Measurements from ENCODE around the gene BCDIN3D. TPM values are rescaled to one million over a fixed set of nuclear protein-coding genes. Genes with fewer than 3 reads are reported as not detected.

The BCDIN3D gene
- total and polyA plus RNA-seq, 9 of the 15 experiments (the other 6 are each of a cell fraction or from before 2014, with no cell fraction given), result 3.7 to 6.9 (median 5.6) TPM

GRCh38 chr12:49888461-49889151 is 45.7 kb upstream of the BCDIN3D start:
- Histone ChIP-seq H3K4me1 (replicated peaks in 1 of 2; ENCODE audit: control insufficient read depth in 2 of 2, insufficient read depth in 2 of 2, low read length in 2 of 2) (peaks cover 11 to 34% of the 10 kb centered on the region in 2 experiments; a peak in 4 of 5 replicates), H3K9me1 (ENCODE audit: control insufficient read depth, insufficient read depth, low read length) (no peaks in the 10 kb centered on the region), H4K20me1 (replicated peaks; ENCODE audit: control insufficient read depth, insufficient read depth, low read length) (peaks cover 21% of the 10 kb centered on the region), H3K27ac (ENCODE audit: extremely low read depth, low read depth, low read length) (no peak overlapping the region), H3K4me2 (ENCODE audit: insufficient read depth, low read length) (no peak overlapping the region), H3K79me2 (ENCODE audit: control insufficient read depth, insufficient read depth, low read length) (no peaks in the 10 kb centered on the region), H3K9ac (ENCODE audit: insufficient read depth in 1 of 2, low read depth in 2 of 2, low read length in 2 of 2) (no peak overlapping the region), H2AFZ (ENCODE audit: low read depth, low read length) (no peak overlapping the region), H3K27me3 (ENCODE audit: control insufficient read depth in 2 of 2, insufficient read depth in 2 of 2, low read length in 2 of 2) (peaks cover 33 to 48% of the 10 kb centered on the region in 2 experiments), H3K4me3 (no peak overlapping the region), H3K9me3 (replicated peaks; ENCODE audit: control insufficient read depth, insufficient read depth, low read depth, low read length) (no peaks in the 10 kb centered on the region), H3K36me3 (ENCODE audit: control insufficient read depth, insufficient read depth, low read length) (no peaks in the 10 kb centered on the region)
- in situ Hi-C loops (cut with MboI), result no loop called here
- ChIA-PET CTCF (ENCODE audit: low intra/inter-chr PET ratio) (no interaction called here), POLR2A (no interaction called here)
- intact Hi-C loops (cut with micrococcal nuclease), result no loop called here
- WGBS (ENCODE audit: insufficient coverage, low coverage, missing lambda C conversion rate), result 31% methylated on average over 12 of the region's 13 CpGs
- BruUV-seq (replicated peaks), result no TSS peak
- DNase-seq (ENCODE audit: extremely low read depth in 1 of 4, low spot score in 3 of 4), result no peak
- FAIRE-seq, result no peak
- ATAC-seq, result peak; percentile 32; the same call in 1 of the 3 replicates
- TF ChIP-seq STAG1 (CRISPR knock-in tag; IDR thresholded peaks at IDR 0.05; ENCODE audit: borderline replicate concordance) (no peak), ZNF174 (CRISPR knock-in tag; IDR thresholded peaks at IDR 0.05) (no peak), RHOXF2B (CRISPR knock-in tag; conservative IDR thresholded peaks at IDR 0.05) (no peak)

GRCh38 chr12:49887536-49888401 is 44.9 kb upstream of the BCDIN3D start:
- peaks cover 21% of the 10 kb centered on the region for H4K20me1 ChIP-seq (replicated peaks; ENCODE audit: control insufficient read depth, insufficient read depth, low read length)
- FAIRE-seq (no peak), DNase-seq (ENCODE audit: extremely low read depth in 1 of 4, low spot score in 3 of 4) (no peak), ATAC-seq (no peak)
- intact Hi-C loops (cut with micrococcal nuclease), result no loop called here
- H3K36me3 ChIP-seq (ENCODE audit: control insufficient read depth, insufficient read depth, low read length), result no peaks in the 10 kb centered on the region
- H3K27ac ChIP-seq (ENCODE audit: extremely low read depth, low read depth, low read length), result no peak overlapping the region
- no peak overlapping the region for H2AFZ ChIP-seq (ENCODE audit: low read depth, low read length)
- H3K4me1 ChIP-seq (replicated peaks in 1 of 2; ENCODE audit: control insufficient read depth in 2 of 2, insufficient read depth in 2 of 2, low read length in 2 of 2), result peaks cover 9 to 34% of the 10 kb centered on the region in 2 experiments; a peak in 4 of 5 replicates
- no peak overlapping the region for H3K4me3 ChIP-seq
- in situ Hi-C loops (cut with MboI), result no loop called here
- BruUV-seq (replicated peaks), result no TSS peak
- WGBS (ENCODE audit: insufficient coverage, low coverage, missing lambda C conversion rate), result 6% methylated on average over 14 of the region's 15 CpGs
- ChIA-PET CTCF (ENCODE audit: low intra/inter-chr PET ratio) (no interaction called here), POLR2A (no interaction called here)
- no peak overlapping the region; a peak in 1 of 4 replicates for H3K9ac ChIP-seq (ENCODE audit: insufficient read depth in 1 of 2, low read depth in 2 of 2, low read length in 2 of 2)
- peaks cover 36 to 57% of the 10 kb centered on the region in 2 experiments for H3K27me3 ChIP-seq (ENCODE audit: control insufficient read depth in 2 of 2, insufficient read depth in 2 of 2, low read length in 2 of 2)
- H3K9me3 ChIP-seq (replicated peaks; ENCODE audit: control insufficient read depth, insufficient read depth, low read depth, low read length), result no peaks in the 10 kb centered on the region
- H3K79me2 ChIP-seq (ENCODE audit: control insufficient read depth, insufficient read depth, low read length), result no peaks in the 10 kb centered on the region
- no peak overlapping the region for H3K4me2 ChIP-seq (ENCODE audit: insufficient read depth, low read length)
- TF ChIP-seq ZBTB43 (CRISPR knock-in tag; IDR thresholded peaks at IDR 0.05) (no peak), ZNF79 (CRISPR knock-in tag; IDR thresholded peaks at IDR 0.05; ENCODE audit: low read depth) (no peak), HBP1 (CRISPR knock-in tag; IDR thresholded peaks at IDR 0.05) (no peak), MXD1 (CRISPR knock-in tag; IDR thresholded peaks at IDR 0.05; ENCODE audit: borderline replicate concordance, poor library complexity, severe bottlenecking) (no peak), ZNF57 (CRISPR knock-in tag; IDR thresholded peaks at IDR 0.05) (no peak), KLF13 (tag; IDR thresholded peaks at IDR 0.05; ENCODE audit: borderline replicate concordance, low read depth) (no peak)
- no peaks in the 10 kb centered on the region for H3K9me1 ChIP-seq (ENCODE audit: control insufficient read depth, insufficient read depth, low read length)
